SKM-1 treated with dmso at 0.1 percent for 144 hours (cell line): ENCODE results near the gene PRKCA.
A peak's percentile ranks its signal among the peaks of the same experiment; 100 is the strongest.
"Not testable (repeated sequence)": the region's sequence is repeated elsewhere in the genome, so short reads cannot be mapped to it uniquely, and the experiment has no call there.

Source experiments
- DNase-seq: peaks from one replicate; lab custom pipeline; 2025; ENCODE audit not compliant: unreplicated experiment; lab: John Stamatoyannopoulos, UW

The PRKCA gene

GRCh38 chr17:66287911-66288310 is 14.5 kb upstream of the PRKCA start:
- DNase-seq = no peak

- no peak for DNase-seq
Observed at GRCh38 chr17:66290101-66290722, 12.2 kb upstream of the PRKCA start.

GRCh38 chr17:66292353-66292752 is 10.1 kb upstream of the PRKCA start:
- no peak for DNase-seq

- no peak for DNase-seq
Observed at GRCh38 chr17:66296289-66296725, 6.1 kb upstream of the PRKCA start.

- DNase-seq = not testable (repeated sequence)
Observed at GRCh38 chr17:66297443-66297842, 5.0 kb upstream of the PRKCA start.

GRCh38 chr17:66299711-66300110 is 2.7 kb upstream of the PRKCA start:
- DNase-seq = no peak

- no peak for DNase-seq
Observed at GRCh38 chr17:66300956-66301355, 1.5 kb upstream of the PRKCA start.

GRCh38 chr17:66301367-66301863 is 998 bp upstream of the PRKCA start:
- DNase-seq = no peak

- peak; percentile 20 for DNase-seq
Observed at GRCh38 chr17:66302761-66303626, 581 bp downstream of the PRKCA start.

- peak; percentile 39 for DNase-seq
Observed at GRCh38 chr17:66304304-66305174, 2.1 kb downstream of the PRKCA start.

GRCh38 chr17:66306446-66306845 is 4.0 kb downstream of the PRKCA start:
- no peak for DNase-seq

GRCh38 chr17:66307257-66307656 is 4.8 kb downstream of the PRKCA start:
- DNase-seq = no peak

GRCh38 chr17:66308856-66309255 is 6.4 kb downstream of the PRKCA start:
- no peak for DNase-seq

- no peak for DNase-seq
Observed at GRCh38 chr17:66309793-66310192, 7.4 kb downstream of the PRKCA start.

GRCh38 chr17:66310528-66311148 is 8.2 kb downstream of the PRKCA start:
- no peak for DNase-seq

- DNase-seq = no peak
Observed at GRCh38 chr17:66312912-66313311, 10.5 kb downstream of the PRKCA start.

- no peak for DNase-seq
Observed at GRCh38 chr17:66313325-66313724, 10.9 kb downstream of the PRKCA start.

- DNase-seq = no peak
Observed at GRCh38 chr17:66313995-66314659, 11.7 kb downstream of the PRKCA start.

- DNase-seq = no peak
Observed at GRCh38 chr17:66317629-66318028, 15.2 kb downstream of the PRKCA start.

GRCh38 chr17:66319226-66319625 is 16.8 kb downstream of the PRKCA start:
- DNase-seq = no peak
